KMS-11 (cell line): Measurements from ENCODE around the gene AP3B1.

Source experiments
- H2AFZ ChIP-seq: fragments of 200-600 bp; sonication (generic); 2 replicates; pipeline ENCODE4 v1.6.1; 2016; ENCODE audit warnings: antibody characterized with exemption, mixed run types, low read depth
- H3K27ac ChIP-seq: fragments of 200-600 bp; sonication (generic); 2 replicates; pipeline ENCODE4 v1.6.1; 2016; ENCODE audit warnings: mild to moderate bottlenecking, mixed run types
- H3K27me3 ChIP-seq: fragments of 200-600 bp; sonication (generic); 2 replicates; pipeline ENCODE4 v1.6.1; 2017; ENCODE audit warnings: mild to moderate bottlenecking, low read depth, mixed run types, moderate library complexity; ENCODE audit not compliant: insufficient read depth
- H3K36me3 ChIP-seq: fragments of 200-600 bp; sonication (generic); 2 replicates; pipeline ENCODE4 v1.6.1; 2017; ENCODE audit warnings: mild to moderate bottlenecking, mixed run types; ENCODE audit not compliant: insufficient read depth
- H3K4me1 ChIP-seq: fragments of 200-600 bp; sonication (generic); 2 replicates; pipeline ENCODE4 v1.6.1; 2016; ENCODE audit warnings: mild to moderate bottlenecking, low read depth, mixed run types; ENCODE audit not compliant: poor library complexity, severe bottlenecking
- H3K4me2 ChIP-seq: fragments of 200-600 bp; sonication (generic); 2 replicates; pipeline ENCODE4 v1.7.0; 2016; ENCODE audit warnings: mild to moderate bottlenecking, mixed run types
- H3K4me3 ChIP-seq: fragments of 200-600 bp; sonication (generic); IDR thresholded peaks from 2 replicates; pipeline ENCODE4 v1.6.1; 2017; ENCODE audit warnings: low read depth, low read length, mixed read lengths; ENCODE audit not compliant: insufficient read depth
- H3K79me2 ChIP-seq: fragments of 200-600 bp; sonication (generic); 2 replicates; pipeline ENCODE4 v1.6.1; 2016; ENCODE audit warnings: low read depth, mixed run types; ENCODE audit not compliant: insufficient read depth
- H3K9ac ChIP-seq: fragments of 200-600 bp; sonication (generic); 2 replicates; pipeline ENCODE4 v1.6.1; 2016; ENCODE audit warnings: mild to moderate bottlenecking, mixed run types
- H4K20me1 ChIP-seq: fragments of 200-600 bp; sonication (generic); 2 replicates; pipeline ENCODE4 v1.6.1; 2016; ENCODE audit warnings: mild to moderate bottlenecking, mixed run types; ENCODE audit not compliant: insufficient read depth
- TF ChIP-seq, protein P1 (sequence below): fragments of 200-600 bp; sonication (generic); conservative IDR thresholded peaks from 2 replicates; pipeline ENCODE4 v1.6.1; 2017; ENCODE audit warnings: low read depth, mild to moderate bottlenecking, antibody characterized with exemption, low read length, moderate library complexity, mixed read lengths

AP3B1 gene

DNA sequence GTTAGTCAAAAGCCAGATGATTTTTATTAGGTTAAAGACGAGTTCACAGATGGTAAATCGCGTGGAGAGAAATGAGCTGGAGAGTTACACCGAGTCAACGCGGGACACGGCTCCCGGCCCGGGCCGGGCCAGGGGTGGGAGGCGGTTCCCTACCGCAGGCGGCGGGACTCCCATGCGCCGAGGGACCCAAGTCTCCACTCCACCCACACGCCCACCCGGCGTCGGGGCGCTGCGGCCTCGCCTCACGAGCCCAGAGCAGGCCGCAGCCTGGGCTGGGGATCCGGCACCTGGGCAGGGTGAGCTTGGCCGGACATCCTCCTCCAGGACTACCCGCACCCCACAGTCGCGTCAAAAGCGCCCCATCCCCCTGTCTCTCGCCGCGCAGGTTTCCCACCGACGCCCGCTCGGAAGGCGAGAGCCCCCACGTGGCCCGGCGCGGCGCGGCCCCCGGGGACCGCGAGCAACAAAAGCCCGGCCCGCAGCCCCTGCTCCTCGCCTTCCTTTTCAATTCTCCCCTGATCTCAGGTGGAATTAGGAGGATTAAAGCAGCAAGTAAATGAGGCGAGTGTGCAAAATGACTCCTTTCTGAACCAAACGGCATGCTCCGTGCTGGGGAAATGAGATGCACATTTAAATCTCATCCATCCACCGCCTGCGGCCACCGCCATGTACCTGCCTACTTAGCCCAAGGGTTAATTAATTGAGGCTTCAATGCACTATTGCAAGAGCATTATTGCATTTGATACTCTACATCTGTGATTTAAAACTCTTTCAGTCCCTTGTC, 321.8 kb downstream of the AP3B1 start:
- Histone ChIP-seq H3K4me1 (no peaks in the 10 kb centered on the region), H3K4me2 (no peak overlapping the region), H4K20me1 (no peaks in the 10 kb centered on the region), H2AFZ (no peak overlapping the region), H3K79me2 (no peaks in the 10 kb centered on the region), H3K27me3 (no peaks in the 10 kb centered on the region), H3K27ac (no peak overlapping the region), H3K9ac (no peak overlapping the region), H3K4me3 (no peak overlapping the region), H3K36me3 (no peaks in the 10 kb centered on the region)
- TF ChIP-seq, protein P1, sequence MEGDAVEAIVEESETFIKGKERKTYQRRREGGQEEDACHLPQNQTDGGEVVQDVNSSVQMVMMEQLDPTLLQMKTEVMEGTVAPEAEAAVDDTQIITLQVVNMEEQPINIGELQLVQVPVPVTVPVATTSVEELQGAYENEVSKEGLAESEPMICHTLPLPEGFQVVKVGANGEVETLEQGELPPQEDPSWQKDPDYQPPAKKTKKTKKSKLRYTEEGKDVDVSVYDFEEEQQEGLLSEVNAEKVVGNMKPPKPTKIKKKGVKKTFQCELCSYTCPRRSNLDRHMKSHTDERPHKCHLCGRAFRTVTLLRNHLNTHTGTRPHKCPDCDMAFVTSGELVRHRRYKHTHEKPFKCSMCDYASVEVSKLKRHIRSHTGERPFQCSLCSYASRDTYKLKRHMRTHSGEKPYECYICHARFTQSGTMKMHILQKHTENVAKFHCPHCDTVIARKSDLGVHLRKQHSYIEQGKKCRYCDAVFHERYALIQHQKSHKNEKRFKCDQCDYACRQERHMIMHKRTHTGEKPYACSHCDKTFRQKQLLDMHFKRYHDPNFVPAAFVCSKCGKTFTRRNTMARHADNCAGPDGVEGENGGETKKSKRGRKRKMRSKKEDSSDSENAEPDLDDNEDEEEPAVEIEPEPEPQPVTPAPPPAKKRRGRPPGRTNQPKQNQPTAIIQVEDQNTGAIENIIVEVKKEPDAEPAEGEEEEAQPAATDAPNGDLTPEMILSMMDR: no peak

DNA sequence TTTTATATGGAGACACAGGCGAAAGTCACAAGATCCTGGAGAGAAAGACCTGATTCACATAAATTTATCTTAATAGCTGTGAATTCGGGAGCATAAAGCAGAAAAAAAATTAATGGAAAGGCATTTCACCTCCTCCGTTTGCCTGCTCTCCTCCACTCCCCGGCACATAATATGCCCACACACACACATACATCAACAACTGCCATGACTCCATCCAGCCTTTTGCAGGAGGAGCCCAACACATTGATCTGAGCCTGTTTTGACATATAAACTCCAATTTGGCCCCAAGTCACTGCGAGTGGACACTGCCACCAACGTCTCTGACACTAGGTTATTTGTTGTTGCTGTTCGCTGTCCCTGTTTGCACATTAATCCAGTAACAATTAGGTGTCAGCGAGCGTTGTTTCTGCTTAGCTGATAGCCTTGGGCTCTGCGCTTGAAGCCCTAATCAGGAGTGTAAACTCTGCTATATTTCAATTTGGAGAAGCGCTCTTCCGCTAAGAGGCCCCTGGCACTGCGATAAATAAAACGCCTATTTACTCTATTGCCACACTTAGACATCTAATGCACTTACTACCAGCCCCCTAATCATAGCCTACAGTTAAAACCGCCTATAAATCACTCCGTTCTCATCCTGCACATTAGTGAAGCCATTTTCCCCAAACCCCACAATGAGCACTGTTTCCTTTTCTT, 322.6 kb downstream of the AP3B1 start:
- H3K9ac ChIP-seq: no peak overlapping the region
- H2AFZ ChIP-seq: no peak overlapping the region

DNA sequence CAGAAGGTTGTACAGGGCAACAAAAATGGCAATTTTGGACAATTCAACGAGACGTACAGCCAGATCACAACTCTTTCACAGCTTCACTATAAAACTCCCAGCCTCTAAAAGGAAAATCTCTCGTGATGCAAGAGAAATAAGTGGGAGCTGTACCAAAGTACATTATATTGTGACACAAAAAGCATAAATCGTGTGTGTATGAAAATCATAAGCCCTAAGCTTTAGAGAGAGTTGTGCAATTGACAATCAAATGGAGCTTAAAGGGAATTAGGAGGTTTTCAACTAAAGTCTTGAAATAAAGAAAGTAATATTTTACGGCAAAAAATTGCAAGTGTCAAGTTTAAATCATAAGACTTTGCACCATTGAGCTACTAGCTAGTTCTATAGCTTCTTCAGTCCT, 323.6 kb downstream of the AP3B1 start:
- Histone ChIP-seq H3K27ac (no peak overlapping the region), H3K9ac (no peak overlapping the region), H2AFZ (no peak overlapping the region), H3K79me2 (no peaks in the 10 kb centered on the region), H3K4me3 (no peak overlapping the region), H3K27me3 (no peaks in the 10 kb centered on the region), H3K4me1 (no peaks in the 10 kb centered on the region), H3K4me2 (no peak overlapping the region), H4K20me1 (no peaks in the 10 kb centered on the region), H3K36me3 (no peaks in the 10 kb centered on the region)
- TF ChIP-seq, protein P1: no peak

More for the DNA sequence above, 322.6 kb downstream of the AP3B1 start:
- H3K27me3 ChIP-seq: no peaks in the 10 kb centered on the region
- TF ChIP-seq, protein P1: no peak
- no peaks in the 10 kb centered on the region for H3K4me1 ChIP-seq
- H3K27ac ChIP-seq: no peak overlapping the region
- no peak overlapping the region for H3K4me3 ChIP-seq
- H4K20me1 ChIP-seq: no peaks in the 10 kb centered on the region
- H3K79me2 ChIP-seq: no peaks in the 10 kb centered on the region
- no peaks in the 10 kb centered on the region for H3K36me3 ChIP-seq
- no peak overlapping the region for H3K4me2 ChIP-seq

DNA sequence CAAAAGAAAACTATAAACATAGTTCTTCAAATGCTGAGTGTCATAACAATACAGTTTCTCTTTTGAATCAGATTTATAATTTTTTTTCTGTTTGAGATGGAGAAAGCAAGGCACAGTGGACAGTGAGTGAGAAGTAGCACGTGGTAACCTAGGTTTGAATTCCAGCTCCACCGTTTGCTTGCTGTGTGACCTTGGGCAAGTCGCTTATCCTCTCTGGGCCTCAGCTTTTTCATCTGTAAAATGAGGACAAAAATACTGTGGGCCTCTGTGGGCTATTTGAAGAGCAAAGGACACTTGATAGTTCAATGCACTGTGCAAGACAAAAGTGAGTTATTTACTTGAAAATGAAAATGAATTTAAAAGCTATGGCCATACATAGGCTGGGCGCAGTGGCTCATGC, 330.7 kb downstream of the AP3B1 start:
- Histone ChIP-seq H3K4me1 (peaks cover 37% of the 10 kb centered on the region), H3K27me3 (no peaks in the 10 kb centered on the region), H2AFZ (no peak overlapping the region), H3K4me2 (no peak overlapping the region), H3K27ac (no peak overlapping the region), H3K4me3 (no peak overlapping the region), H4K20me1 (no peaks in the 10 kb centered on the region), H3K79me2 (no peaks in the 10 kb centered on the region), H3K36me3 (no peaks in the 10 kb centered on the region), H3K9ac (no peak overlapping the region)
- TF ChIP-seq, protein P1: no peak
